Upper lobe of left lung (tissue), 4 donors: Measurements from ENCODE around the gene NDUFB4.

Experiments
- EP300 ChIP-seq, 4 donors: sonication (generic); formaldehyde crosslinking; IDR thresholded peaks; one replicate each; pipeline ENCODE4 v1.5.1; 2017; ENCODE audit warnings: antibody characterized with exemption in 4 of 4, control low read depth in 2 of 4
- POLR2AphosphoS5 ChIP-seq, 2 donors: sonication (generic); formaldehyde crosslinking; IDR thresholded peaks; one replicate each; pipeline ENCODE4 v1.5.1; 2017; ENCODE audit warnings: antibody characterized with exemption in 2 of 2
- TF ChIP-seq, protein P1 (sequence below), 6 experiments: fragments of 450-650 bp in 4 of 6; fragments of 200-600 bp in 2 of 6; sonication (generic) in 2 of 6; IDR thresholded peaks; one replicate each; pipeline ENCODE4 v1.5.1; 2016 to 2019; ENCODE audit warnings: antibody characterized with exemption in 6 of 6

DNA sequence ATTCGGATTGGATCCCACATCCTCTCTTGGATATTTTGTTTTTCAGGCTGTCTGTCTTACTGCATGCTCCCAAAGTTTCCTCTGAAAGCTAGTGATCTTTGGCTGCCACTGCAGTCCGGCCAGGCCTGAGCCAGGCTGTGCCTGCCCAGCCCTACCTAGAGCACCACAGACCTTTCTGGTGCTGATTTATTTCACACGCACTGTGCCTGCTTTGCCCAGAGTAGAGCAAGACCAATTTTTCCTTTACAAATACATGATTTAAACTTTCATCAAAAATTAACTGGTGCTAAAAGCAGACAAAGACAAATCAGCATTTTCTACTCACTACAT is 28.0 kb upstream of the NDUFB4 start:
- TF ChIP-seq, protein P1, sequence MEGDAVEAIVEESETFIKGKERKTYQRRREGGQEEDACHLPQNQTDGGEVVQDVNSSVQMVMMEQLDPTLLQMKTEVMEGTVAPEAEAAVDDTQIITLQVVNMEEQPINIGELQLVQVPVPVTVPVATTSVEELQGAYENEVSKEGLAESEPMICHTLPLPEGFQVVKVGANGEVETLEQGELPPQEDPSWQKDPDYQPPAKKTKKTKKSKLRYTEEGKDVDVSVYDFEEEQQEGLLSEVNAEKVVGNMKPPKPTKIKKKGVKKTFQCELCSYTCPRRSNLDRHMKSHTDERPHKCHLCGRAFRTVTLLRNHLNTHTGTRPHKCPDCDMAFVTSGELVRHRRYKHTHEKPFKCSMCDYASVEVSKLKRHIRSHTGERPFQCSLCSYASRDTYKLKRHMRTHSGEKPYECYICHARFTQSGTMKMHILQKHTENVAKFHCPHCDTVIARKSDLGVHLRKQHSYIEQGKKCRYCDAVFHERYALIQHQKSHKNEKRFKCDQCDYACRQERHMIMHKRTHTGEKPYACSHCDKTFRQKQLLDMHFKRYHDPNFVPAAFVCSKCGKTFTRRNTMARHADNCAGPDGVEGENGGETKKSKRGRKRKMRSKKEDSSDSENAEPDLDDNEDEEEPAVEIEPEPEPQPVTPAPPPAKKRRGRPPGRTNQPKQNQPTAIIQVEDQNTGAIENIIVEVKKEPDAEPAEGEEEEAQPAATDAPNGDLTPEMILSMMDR (IDR thresholded peaks at IDR 0.05) = no peak
- no peak for TF ChIP-seq POLR2AphosphoS5 (IDR thresholded peaks at IDR 0.05)
- no peak for TF ChIP-seq EP300 (IDR thresholded peaks at IDR 0.05)
